Fibroblast of skin of right quadriceps (primary cell): Measurements from ENCODE around the gene HOXC5.

Source experiments
- DNase-seq: peaks from one replicate; pipeline ENCODE4 v3.0.0-alpha.2; 2013

HOXC5 gene

GRCh38 chr12:54008260-54008552 lies 24.6 kb upstream of the HOXC5 start:
- DNase-seq: no peak

GRCh38 chr12:54009171-54010052 lies 23.4 kb upstream of the HOXC5 start:
- DNase-seq: no peak

DNA sequence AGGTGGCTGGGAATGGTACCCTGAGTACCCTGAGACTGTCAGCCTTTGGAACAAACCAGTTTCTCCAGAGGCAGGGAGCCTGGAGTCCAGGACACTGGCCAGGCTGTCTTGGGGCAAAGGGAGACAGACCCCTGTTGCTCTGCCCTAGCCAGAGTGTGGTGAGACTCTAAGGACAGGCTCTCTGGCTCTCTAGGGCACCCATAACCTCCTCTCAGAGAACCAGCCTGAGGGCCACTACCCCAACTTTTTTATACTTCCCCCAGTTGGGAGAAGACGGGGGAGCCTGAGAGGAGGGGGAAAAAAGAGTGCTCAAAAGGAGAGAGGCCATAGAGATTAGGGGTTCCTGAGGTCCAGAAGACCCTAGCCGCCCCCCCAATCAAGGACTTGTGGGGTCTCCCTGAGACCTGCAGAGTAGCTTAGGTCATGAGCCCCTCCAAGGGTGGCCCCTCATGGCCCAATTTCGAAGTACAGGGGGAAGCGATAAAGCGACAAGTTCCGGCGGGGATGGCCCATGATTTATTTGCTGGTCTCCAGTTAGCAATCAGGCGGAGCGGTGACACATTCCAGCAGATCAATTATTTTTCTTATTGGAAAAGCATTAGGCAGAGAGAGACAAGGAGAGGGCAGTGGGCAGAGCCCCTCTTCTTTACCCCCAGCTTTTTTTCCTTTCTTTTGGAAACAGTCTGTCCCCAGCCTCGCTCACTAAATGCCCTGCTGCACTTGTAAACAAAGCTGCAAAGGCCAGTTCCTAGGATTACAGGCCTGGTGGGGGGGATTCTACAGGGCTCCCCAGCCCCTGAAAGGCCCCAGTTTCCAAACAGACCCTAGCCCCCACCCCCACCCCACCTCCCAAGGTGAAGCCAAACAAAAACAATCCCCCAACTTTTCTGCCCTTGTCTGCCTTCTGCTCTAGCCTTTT lies 22.5 kb upstream of the HOXC5 start:
- no peak for DNase-seq

DNA sequence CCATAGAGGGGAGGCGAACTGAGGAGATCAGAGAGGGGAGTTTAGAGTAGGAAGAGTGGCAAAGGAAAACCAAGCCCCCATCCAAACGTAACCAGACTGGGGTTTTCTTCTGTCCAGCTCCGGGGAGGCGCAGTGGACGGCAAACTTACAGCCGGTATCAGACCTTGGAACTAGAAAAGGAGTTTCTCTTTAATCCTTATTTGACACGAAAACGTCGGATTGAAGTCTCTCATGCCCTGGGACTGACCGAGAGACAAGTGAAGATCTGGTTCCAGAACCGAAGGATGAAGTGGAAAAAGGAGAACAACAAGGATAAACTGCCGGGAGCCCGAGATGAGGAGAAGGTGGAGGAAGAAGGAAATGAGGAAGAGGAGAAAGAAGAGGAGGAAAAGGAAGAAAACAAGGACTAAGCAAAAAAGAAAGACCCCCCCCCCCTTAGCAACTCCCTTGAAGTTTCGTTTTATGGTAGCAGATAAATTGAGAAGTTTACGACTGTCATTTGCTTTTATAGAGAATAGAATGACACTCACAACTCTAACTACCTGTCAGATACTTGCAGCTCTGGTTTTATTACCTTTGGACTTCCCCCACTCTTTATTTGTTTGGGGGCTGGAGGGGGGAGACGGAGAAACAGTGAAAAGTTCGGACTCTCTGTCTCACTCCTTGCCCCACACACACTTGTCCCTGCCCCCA lies 21.7 kb upstream of the HOXC5 start:
- no peak for DNase-seq

GRCh38 chr12:54011665-54012532 lies 21.0 kb upstream of the HOXC5 start:
- no peak for DNase-seq

GRCh38 chr12:54012631-54013409 lies 20.0 kb upstream of the HOXC5 start:
- no peak for DNase-seq

GRCh38 chr12:54014377-54015017 lies 18.4 kb upstream of the HOXC5 start:
- DNase-seq: no peak

- no peak for DNase-seq
These were observed 17.6 kb upstream of the HOXC5 start for GRCh38 chr12:54015018-54015931.

GRCh38 chr12:54016051-54016450 lies 16.8 kb upstream of the HOXC5 start:
- DNase-seq: no peak

DNA sequence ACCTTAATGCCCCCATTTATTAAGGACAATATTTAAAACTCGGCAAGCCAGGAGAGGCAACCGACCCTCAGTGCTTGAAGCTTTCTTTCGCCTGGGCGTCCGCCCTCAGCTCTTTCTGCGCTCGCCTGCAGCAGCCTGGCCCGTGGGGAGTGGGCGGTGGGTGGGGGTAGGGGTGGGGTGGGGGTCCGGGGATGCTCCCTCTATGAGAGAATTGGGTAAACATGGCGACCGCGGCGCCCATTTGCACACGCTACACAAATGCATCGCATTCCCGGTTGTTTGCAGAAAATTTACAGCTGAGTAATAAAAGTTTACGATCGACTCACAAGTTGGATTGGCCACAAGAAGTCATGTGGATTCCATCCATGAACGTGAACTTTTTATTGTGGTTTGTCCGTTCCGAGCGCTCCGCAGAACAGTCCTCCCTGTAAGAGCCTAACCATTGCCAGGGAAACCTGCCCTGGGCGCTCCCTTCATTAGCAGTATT lies 16.3 kb upstream of the HOXC5 start:
- peak; percentile 97 for DNase-seq

DNA sequence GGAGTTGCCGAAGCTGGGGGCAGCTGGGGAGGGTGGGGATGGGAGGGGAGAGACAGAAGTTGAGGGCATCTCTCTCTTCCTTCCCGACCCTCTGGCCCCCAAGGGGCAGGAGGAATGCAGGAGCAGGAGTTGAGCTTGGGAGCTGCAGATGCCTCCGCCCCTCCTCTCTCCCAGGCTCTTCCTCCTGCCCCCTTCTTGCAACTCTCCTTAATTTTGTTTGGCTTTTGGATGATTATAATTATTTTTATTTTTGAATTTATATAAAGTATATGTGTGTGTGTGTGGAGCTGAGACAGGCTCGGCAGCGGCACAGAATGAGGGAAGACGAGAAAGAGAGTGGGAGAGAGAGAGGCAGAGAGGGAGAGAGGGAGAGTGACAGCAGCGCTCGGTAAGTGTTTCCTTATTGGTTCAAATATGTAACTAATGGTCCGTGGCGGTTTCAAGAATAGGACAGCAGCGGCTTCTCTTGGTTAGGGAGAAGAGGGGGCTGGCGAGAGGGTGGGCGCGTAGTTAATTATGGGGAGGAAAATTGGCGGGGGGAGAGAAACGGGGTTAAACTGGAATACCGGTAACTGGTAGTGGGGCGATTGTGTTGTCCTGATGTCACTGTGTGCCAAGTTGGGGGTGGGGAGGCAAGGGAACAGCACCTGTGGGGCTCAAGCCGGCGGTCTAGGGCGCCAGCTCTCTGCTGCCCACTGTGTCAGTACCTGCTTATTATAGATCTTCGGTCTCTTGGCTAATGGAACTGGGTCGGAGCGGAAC lies 15.6 kb upstream of the HOXC5 start:
- no peak for DNase-seq

DNA sequence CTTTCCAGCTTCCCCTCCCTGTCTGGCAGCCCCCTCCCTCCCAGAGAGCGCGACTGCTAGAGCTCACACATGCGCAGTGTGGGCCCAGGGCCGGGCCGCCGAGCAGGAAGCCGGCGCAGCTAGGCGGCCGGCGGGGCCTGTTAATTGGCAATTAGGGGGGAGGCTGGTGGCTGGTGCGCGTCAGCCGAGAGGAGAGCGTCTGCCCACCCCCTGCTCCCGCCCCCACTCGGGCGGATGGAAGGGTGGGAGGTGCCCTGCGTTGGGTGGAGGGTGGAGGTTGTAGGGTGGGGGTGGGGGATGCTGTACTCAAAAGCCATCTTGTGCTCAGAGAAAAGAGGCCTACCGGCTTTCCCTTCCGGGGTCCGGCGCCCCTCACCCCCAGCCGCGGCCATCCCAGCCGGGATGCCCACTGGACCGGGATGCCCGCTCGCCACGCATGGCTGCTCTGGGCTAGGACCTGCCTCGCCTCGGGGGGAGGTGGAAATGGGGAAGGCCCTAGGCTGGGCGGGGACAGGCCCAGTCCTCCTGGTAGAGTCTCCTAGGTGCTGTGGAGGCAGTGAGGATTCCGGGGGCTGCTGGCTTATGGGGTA lies 14.9 kb upstream of the HOXC5 start:
- DNase-seq: peak; percentile 99

DNA sequence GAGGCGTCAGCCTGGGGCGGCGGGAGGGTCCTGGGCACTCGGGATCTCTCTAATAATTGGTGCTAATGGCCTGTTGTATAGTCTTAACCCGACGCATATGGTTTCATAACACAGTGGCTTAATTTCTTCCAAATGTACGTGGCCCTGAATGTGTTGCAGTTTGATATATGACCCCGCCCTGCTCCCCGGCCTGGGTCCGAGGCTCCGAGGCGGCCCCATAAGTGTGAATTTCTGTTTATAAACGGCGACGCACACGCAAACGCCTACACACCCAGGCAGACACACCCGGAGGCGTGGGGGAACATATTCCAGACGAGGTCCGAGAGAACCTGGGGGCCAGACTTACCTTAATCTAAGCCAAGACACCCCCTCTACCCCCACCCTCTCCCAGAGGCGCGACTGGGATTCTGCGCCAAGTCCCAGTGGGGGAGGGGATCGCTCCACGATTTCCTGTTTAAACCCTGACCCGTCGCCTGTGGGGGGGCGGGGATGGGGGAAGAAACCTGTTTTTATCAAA lies 14.3 kb upstream of the HOXC5 start:
- peak; percentile 86 for DNase-seq

DNA sequence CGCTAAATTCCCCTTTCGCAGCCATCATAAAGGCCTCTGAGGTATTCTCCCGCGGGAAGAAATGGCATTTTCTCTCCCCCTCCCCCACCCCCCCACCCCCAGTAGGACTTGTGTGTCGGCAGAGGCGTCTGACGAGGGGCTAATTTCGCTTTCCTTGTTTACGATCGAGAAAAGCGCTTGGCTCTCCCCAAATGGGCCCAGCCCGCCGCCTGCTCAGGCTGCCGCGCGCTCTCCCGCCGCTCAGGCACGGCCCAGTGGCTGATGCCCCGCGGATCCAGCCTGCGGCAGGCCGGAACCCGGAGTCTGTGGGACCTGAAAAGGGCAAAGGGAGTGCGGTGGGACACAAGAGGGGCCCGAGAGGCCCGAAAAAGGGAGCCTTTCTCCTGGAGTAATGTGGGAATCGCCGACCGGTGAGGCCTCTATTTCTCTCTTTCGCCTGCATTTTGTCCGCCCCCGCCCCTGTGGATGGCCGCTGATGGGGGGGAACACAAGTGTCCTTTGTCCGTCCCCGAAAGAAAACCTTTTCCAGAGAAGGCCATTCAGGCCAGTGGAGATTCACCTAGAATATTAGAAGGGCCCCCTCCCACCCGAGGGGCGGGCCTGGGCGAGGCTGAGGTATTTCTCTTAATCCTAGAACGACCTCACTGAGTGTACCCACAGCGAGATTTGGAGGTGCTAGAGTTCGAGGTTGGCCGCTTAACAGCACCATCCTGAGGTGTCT lies 13.6 kb upstream of the HOXC5 start:
- peak; percentile 86 for DNase-seq

GRCh38 chr12:54019924-54020590 lies 12.8 kb upstream of the HOXC5 start:
- DNase-seq: no peak

DNA sequence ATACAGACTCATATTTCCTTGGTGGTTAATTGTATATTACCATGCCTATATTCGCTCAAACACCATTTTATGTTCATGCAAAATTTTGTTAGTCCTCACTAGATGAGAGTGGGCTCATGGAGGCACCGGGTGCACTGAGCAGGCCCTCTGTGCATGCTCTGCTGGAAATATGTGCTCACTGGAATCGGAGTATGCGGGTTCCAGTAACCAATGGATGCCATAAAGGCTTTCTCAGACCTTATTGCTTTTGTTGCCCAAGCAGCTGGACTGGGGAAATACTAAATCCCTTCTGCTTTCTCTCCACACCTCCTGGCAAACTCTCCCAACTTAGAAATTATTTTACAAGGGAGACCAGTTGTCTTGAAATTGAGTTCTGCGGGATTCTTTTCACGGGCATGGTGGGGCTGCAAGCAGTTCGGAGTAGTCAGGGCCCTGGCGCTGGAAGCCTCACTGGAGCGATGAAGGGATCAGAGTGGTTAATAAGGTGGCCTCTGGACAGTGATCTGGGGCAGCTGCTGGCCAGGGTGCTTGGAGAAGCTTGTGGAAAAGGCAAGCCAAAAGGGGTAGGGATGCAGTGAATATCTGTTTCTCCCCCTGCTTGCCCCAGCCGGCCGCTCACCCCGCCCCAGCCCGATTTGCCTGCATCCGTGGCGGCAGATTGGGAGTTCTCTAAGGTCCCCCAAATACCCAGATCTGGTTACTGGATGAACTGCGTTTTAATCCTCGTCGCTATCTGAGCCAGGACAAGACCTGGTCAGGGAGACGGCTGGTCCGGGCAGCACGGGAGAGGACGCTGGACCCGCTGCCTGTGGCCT lies 12.1 kb upstream of the HOXC5 start:
- DNase-seq: no peak
